Prostate gland (tissue), 2 donors: ENCODE measurements around the gene HEXB. TPM values are rescaled to one million over a fixed set of nuclear protein-coding genes. Genes with fewer than 3 reads are reported as not detected.
A peak's percentile ranks its signal among the peaks of the same experiment; 100 is the strongest.

Experiments used
- DNase-seq: peaks from one replicate; pipeline ENCODE4 v3.0.0-alpha.2; 2019; ENCODE audit warnings: low spot score
- H3K27ac ChIP-seq, 2 donors: fragments of 200-600 bp; sonication (generic); 2 replicates each; pipeline ENCODE4 v1.5.1; 2017 to 2019
- H3K27me3 ChIP-seq: fragments of 200-600 bp; sonication (generic); replicated peaks from 2 replicates; pipeline ENCODE4 v1.5.1; 2019; ENCODE audit not compliant: insufficient read depth
- H3K36me3 ChIP-seq, 2 donors: fragments of 200-600 bp; sonication (generic); 1 replicate in 1 of 2; 2 replicates in 1 of 2; pipeline versions ENCODE4 v1.5.1 to v1.8.1; 2017 to 2019
- H3K4me1 ChIP-seq: fragments of 200-600 bp; sonication (generic); replicated peaks from 2 replicates; pipeline ENCODE4 v1.5.1; 2019
- H3K4me3 ChIP-seq, 2 donors: fragments of 200-600 bp; sonication (generic); 2 replicates each; pipeline ENCODE4 v1.5.1; 2017 to 2019
- H3K9me3 ChIP-seq: fragments of 200-600 bp; sonication (generic); 2 replicates; pipeline ENCODE4 v1.5.1; 2017
- POLR2A ChIP-seq: fragments of 450-650 bp; IDR thresholded peaks from one replicate; pipeline ENCODE4 v1.6.1; 2016; ENCODE audit warnings: antibody characterized with exemption, mild to moderate bottlenecking
- POLR2AphosphoS5 ChIP-seq: sonication (generic); formaldehyde crosslinking; IDR thresholded peaks from one replicate; pipeline ENCODE4 v1.6.1; 2017; ENCODE audit warnings: antibody characterized with exemption
- WGBS: methylation state at CpG from one replicate; pipeline ENCODE4 v1.1.5; 2018; 5-methylcytosine and 5-hydroxymethylcytosine counted together
- intact Hi-C: fragments of 100-400 bp; cut with DNase I; formaldehyde crosslinking; loops from one replicate; pipeline ENCODE4 v1.14.2; 2022
- total RNA-seq, 2 donors: library from RNA; depleted of rRNA; stranded (reverse); fragments of >200 nt; gene quantifications; one replicate each; pipeline ENCODE4 v1.1.0, GENCODE V29; 2016
- TF ChIP-seq, protein P1 (sequence below), 4 experiments: fragments of 200-600 bp in 2 of 4; fragments of 450-650 bp in 2 of 4; sonication (generic) in 2 of 4; IDR thresholded peaks; 1 replicate in 3 of 4; 2 replicates in 1 of 4; pipeline ENCODE4 v1.5.1; 2016 to 2019; ENCODE audit warnings: antibody characterized with exemption in 4 of 4, mild to moderate bottlenecking in 2 of 4, moderate library complexity in 2 of 4

The HEXB gene
- total RNA-seq, 2 donors from 2014 or later = 149 to 178 TPM

DNA sequence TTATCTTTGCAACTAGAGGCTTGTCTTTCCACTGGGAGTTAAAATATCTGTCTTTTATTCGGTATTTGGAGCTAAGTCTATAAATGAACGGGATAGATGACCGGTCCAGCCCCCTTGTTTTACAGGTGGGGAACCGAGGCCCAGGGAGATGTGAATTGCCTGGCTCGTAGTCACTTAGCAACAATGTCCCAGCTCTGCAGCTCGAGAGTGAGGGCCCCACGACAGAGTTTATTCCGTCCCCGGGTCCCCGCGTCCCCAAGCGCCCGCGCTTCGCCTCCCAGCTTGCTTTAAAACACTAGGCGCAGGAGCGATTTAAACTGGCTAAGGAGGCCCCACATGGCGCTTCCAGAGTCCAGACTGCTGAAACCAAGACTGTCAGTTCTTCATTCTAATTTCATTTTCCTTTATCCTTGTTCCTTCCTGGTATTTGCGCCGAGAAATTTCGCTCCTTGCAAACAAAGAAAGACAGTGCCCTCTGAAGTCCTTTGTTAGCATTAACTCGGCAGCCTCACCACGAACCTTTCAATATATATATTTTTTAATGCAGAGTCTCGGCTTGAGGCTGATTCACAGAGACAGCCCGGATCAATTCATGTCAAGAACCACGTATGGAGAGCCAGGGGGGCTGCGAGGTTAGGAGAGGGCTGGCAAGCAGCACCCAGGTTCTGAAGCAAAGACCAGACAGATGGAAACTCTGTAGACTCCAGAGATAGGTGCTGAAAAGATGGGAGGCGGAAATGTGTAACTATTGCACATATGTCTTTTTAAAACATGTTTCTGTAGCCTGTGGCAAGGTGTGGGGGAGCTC, 43.1 kb upstream of the HEXB start:
- H3K4me3 ChIP-seq = peak overlapping the region; percentile 56 to 60
- H3K27me3 ChIP-seq = no peaks in the 10 kb centered on the region
- TF ChIP-seq POLR2AphosphoS5 = peak; percentile 71
- TF ChIP-seq, protein P1, sequence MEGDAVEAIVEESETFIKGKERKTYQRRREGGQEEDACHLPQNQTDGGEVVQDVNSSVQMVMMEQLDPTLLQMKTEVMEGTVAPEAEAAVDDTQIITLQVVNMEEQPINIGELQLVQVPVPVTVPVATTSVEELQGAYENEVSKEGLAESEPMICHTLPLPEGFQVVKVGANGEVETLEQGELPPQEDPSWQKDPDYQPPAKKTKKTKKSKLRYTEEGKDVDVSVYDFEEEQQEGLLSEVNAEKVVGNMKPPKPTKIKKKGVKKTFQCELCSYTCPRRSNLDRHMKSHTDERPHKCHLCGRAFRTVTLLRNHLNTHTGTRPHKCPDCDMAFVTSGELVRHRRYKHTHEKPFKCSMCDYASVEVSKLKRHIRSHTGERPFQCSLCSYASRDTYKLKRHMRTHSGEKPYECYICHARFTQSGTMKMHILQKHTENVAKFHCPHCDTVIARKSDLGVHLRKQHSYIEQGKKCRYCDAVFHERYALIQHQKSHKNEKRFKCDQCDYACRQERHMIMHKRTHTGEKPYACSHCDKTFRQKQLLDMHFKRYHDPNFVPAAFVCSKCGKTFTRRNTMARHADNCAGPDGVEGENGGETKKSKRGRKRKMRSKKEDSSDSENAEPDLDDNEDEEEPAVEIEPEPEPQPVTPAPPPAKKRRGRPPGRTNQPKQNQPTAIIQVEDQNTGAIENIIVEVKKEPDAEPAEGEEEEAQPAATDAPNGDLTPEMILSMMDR (IDR thresholded peaks at IDR 0.05) = peak in 3 of 4 experiments; percentile 50 to 77 (median 69)
- TF ChIP-seq POLR2A = no peak
- intact Hi-C loops = loop anchor here (5.0 kb wide), 1 partner anchor 610 kb away; no protein-coding TSS in a partner anchor
- peak overlapping the region; percentile 76 to 78 for H3K27ac ChIP-seq
- 4% methylated on average over 28 of the region's 28 CpGs for WGBS
- peak; percentile 66 for DNase-seq
- no peaks in the 10 kb centered on the region for H3K36me3 ChIP-seq
- H3K4me1 ChIP-seq = peaks cover 4% of the 10 kb centered on the region
- H3K9me3 ChIP-seq = no peaks in the 10 kb centered on the region

DNA sequence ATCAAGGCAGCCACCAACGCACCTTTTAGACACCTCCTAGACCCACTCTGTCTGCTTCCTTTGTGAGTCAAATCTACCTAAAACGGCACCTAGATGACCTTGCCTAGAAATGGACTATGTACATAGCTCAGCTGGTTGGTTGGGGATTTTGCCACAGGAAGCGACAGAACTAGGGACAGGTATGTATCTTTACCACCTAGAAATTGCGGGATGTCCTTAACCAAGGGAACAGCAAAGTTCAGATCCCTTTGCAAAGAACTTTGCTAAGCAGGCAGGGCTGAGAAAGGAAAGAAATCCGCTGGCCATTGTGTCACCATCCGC, 42.5 kb upstream of the HEXB start:
- intact Hi-C loops = loop anchor here (5.0 kb wide), 1 partner anchor 610 kb away; no protein-coding TSS in a partner anchor
- H3K36me3 ChIP-seq = no peaks in the 10 kb centered on the region
- H3K27ac ChIP-seq = no peak overlapping the region
- no peak overlapping the region for H3K4me3 ChIP-seq
- 73% methylated on average over 6 of the region's 6 CpGs for WGBS
- H3K27me3 ChIP-seq = no peaks in the 10 kb centered on the region
- DNase-seq = no peak
- peaks cover 4% of the 10 kb centered on the region for H3K4me1 ChIP-seq
- no peak for TF ChIP-seq POLR2A
- TF ChIP-seq POLR2AphosphoS5 = no peak
- TF ChIP-seq, protein P1 (IDR thresholded peaks at IDR 0.05) = no peak
- H3K9me3 ChIP-seq = no peaks in the 10 kb centered on the region

DNA sequence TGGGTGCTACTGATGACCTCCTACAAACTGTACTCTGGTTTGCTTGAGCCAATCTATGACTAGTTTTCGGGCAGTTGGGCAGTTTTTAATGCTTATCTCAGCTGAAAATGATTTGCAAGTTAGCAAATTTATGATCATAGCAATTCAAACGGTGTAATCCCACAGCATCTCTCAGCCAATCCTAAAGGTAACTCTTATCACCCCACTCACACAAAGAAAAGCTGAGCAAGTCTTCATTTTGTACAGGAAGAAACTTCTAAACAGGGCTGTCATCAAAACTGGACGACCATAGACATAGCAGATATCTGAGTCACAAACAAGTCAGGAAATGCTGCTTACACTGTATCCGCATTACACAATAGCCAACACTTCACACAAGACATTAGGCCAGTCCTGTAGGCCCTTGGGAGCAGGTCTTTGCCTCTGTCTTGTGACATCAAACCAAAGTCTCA, 41.9 kb upstream of the HEXB start:
- TF ChIP-seq, protein P1 (IDR thresholded peaks at IDR 0.05) = no peak
- TF ChIP-seq POLR2AphosphoS5 = no peak
- TF ChIP-seq POLR2A = no peak
- WGBS = 68% methylated on average over 4 of the region's 4 CpGs
- intact Hi-C loops = loop anchor here (5.0 kb wide), 1 partner anchor 611 kb away; no protein-coding TSS in a partner anchor
- Histone ChIP-seq H3K27me3 (no peaks in the 10 kb centered on the region), H3K4me1 (peaks cover 4% of the 10 kb centered on the region), H3K9me3 (no peaks in the 10 kb centered on the region), H3K4me3 (no peak overlapping the region), H3K27ac (no peak overlapping the region), H3K36me3 (no peaks in the 10 kb centered on the region)
- DNase-seq = no peak

DNA sequence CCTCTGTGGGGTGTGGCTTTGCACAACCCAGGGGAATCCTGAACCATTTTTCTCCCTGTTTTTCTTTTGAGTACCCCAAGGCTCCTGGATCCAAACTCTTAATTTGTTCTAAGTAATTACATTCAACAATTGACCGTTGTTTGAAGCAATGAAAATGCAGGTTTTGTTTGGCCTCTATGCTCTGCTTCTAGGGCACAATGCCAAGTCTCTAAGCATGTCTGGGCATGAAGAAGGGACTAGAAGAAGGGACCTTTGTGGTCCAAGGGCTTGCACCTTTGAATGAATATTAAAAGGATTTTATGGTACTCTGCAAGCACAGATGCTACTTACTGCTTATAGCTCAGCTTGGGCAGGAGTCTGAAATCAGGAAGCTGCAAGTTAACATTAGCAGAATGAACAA, 37.9 kb upstream of the HEXB start:
- H3K4me3 ChIP-seq = no peak overlapping the region
- intact Hi-C loops = no loop called here
- WGBS = 51% methylated on average over 1 of the region's 1 CpG
- DNase-seq = no peak
- H3K9me3 ChIP-seq = no peaks in the 10 kb centered on the region
- H3K27me3 ChIP-seq = no peaks in the 10 kb centered on the region
- no peaks in the 10 kb centered on the region for H3K36me3 ChIP-seq
- TF ChIP-seq POLR2A = no peak
- no peak for TF ChIP-seq POLR2AphosphoS5
- TF ChIP-seq, protein P1 (IDR thresholded peaks at IDR 0.05) = no peak
- peaks cover 2% of the 10 kb centered on the region for H3K4me1 ChIP-seq
- H3K27ac ChIP-seq = no peak overlapping the region
